SU-DHL-6 (cell line): ENCODE data around the gene HS6ST1.

Source experiments
- EZH2phosphoT487 ChIP-seq: fragments of 200-600 bp; sonication (generic), shearing (Covaris generic); conservative IDR thresholded peaks from 2 replicates; pipeline ENCODE4 v1.6.1; 2018; ENCODE audit warnings: mild to moderate bottlenecking, antibody characterized with exemption, low read length, moderate library complexity, mixed read lengths
- TF ChIP-seq, protein P1 (sequence below): fragments of 200-600 bp; sonication (generic); IDR thresholded peaks from one replicate; pipeline ENCODE4 v1.5.1; 2017; ENCODE audit warnings: antibody characterized with exemption, mild to moderate bottlenecking, low read length, moderate library complexity; ENCODE audit not compliant: insufficient read depth, poor library complexity, severe bottlenecking

GRCh38 chr2:128345436-128346165 lies 26.9 kb upstream of the HS6ST1 start:
- TF ChIP-seq, protein P1, sequence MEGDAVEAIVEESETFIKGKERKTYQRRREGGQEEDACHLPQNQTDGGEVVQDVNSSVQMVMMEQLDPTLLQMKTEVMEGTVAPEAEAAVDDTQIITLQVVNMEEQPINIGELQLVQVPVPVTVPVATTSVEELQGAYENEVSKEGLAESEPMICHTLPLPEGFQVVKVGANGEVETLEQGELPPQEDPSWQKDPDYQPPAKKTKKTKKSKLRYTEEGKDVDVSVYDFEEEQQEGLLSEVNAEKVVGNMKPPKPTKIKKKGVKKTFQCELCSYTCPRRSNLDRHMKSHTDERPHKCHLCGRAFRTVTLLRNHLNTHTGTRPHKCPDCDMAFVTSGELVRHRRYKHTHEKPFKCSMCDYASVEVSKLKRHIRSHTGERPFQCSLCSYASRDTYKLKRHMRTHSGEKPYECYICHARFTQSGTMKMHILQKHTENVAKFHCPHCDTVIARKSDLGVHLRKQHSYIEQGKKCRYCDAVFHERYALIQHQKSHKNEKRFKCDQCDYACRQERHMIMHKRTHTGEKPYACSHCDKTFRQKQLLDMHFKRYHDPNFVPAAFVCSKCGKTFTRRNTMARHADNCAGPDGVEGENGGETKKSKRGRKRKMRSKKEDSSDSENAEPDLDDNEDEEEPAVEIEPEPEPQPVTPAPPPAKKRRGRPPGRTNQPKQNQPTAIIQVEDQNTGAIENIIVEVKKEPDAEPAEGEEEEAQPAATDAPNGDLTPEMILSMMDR, result no peak
- TF ChIP-seq EZH2phosphoT487, result no peak
